AG09319 (cell line): ENCODE results near the gene SEPTIN6.

Experiments
- DNase-seq: peaks from one replicate; pipeline ENCODE4 v3.0.0-alpha.2; 2010; ENCODE audit warnings: low read depth; ENCODE audit errors: extremely low read depth
- TF ChIP-seq, protein P1 (sequence below): IDR thresholded peaks from 2 replicates; pipeline ENCODE4 v1.5.1; 2011; ENCODE audit warnings: low read depth, mild to moderate bottlenecking, inconsistent platforms, low read length, moderate library complexity

SEPTIN6 gene

DNA sequence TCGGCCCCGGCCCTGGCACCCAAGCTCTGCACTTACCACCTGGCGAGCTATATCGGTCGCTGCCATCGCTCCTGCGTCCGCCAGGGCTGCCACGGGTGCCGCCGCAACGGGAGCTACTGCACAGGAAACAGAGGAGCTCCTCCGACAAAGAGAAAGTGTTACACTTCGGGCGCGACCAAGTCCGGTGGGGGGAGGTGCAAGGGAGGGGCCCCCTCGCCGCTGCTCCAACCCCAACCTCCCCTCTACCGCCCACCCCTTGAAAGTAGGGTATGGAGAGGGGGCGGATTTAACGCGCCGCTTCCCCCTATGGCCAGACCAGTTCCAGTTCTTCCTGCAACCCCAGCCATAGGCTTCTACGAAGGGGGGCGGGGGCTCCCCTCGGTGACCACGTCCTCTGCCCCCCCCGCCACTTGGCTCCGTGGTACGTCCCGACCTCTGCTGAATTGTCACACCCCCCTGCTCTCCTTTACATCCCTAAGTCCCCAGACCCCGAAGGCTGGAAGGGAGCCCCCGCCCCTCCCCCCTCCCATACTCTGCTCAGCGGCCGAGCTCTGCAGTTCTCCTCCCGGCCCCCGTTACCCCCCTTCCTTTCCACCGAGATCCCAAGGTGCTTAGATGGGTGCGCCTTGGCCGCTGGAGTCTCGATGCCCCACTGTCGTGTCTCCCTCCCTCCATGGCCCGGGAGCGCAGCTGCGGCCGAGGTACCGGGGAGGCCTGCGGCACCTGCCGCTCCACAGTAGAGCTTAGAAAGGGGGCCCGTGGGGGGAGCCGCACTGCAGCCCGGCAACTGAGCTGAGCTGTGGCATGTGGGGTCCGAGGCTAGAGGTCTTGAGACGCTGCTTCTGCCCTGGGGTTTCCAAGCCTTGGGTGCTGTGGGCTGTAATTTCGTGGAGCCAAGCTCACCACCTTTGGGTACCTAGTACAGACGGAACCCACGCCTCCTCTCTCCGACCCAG, at the start of gene SEPTIN6:
TSS of gene SEPTIN6 (minus strand) at position 129 of the 956 bp plus-strand sequence. CDS start at position 66, 63 bp downstream.
- TF ChIP-seq, protein P1, sequence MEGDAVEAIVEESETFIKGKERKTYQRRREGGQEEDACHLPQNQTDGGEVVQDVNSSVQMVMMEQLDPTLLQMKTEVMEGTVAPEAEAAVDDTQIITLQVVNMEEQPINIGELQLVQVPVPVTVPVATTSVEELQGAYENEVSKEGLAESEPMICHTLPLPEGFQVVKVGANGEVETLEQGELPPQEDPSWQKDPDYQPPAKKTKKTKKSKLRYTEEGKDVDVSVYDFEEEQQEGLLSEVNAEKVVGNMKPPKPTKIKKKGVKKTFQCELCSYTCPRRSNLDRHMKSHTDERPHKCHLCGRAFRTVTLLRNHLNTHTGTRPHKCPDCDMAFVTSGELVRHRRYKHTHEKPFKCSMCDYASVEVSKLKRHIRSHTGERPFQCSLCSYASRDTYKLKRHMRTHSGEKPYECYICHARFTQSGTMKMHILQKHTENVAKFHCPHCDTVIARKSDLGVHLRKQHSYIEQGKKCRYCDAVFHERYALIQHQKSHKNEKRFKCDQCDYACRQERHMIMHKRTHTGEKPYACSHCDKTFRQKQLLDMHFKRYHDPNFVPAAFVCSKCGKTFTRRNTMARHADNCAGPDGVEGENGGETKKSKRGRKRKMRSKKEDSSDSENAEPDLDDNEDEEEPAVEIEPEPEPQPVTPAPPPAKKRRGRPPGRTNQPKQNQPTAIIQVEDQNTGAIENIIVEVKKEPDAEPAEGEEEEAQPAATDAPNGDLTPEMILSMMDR: no peak
- DNase-seq: no peak

DNA sequence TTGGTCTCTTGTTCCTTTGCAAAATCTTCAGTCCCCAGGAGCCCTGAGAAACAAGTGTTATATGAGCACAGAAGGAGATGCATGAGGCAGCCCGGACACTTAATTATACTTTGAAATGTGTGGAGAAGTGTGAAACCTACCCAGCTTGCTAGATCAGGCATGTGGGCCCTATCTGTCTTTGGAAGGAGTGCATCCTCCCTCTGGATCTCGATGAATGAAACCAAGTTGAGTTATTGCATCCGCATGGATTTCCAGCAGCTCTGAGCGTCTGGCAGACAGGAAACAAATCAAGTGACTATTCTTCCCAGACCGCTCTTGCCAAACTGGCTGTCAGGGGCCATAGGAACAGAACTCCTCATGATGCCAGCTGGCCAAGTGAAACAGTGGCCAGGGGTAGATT, 45.8 kb upstream of the SEPTIN6 start:
- no peak for DNase-seq
- TF ChIP-seq, protein P1: no peak

DNA sequence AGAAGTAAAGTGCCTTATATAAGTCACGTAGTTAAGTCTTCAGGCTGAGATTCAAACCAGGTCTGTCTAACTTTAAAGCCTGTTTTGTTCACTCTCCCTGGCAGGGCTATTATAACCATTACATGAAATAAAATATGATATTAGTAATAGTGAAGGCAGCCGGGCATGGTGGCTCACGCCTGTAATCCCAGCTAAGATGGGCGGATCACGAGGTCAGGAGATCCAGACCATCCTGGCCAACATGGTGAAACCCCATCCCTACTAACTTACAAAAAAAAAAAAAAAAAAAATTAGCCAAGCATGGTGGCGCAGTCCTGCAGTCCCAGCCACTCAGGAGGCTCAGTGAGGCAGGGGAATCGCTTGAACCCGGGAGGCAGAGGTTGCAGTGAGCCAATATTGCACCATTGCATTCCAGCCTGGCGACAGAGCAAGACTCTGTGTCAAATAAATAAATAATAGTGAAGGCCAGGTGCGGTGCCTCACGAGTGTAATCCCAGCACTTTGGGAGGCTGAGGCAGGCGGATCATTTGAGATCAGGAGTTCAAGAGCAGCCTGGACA, 43.3 kb upstream of the SEPTIN6 start:
- TF ChIP-seq, protein P1: no peak
- DNase-seq: no peak

DNA sequence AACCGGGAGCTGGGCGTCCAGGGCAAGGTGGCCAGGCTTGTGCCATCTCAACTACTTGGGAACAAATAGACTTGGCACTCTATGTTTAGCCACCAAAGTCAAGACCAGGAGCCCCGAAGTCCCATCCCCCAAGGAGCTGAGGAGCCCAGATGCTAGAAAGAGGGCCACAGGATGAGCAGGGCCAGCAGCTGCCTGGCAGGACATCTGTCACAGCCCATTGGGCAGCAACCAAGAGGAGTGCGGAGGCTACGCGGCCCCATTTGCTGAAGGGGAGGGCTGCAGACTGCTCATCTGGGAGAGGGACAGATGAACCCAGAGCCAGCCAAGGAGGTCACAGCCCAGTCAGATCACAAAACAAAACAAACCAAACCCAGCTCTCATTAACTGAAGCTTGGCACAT, 42.5 kb upstream of the SEPTIN6 start:
- TF ChIP-seq, protein P1: no peak
- no peak for DNase-seq

DNA sequence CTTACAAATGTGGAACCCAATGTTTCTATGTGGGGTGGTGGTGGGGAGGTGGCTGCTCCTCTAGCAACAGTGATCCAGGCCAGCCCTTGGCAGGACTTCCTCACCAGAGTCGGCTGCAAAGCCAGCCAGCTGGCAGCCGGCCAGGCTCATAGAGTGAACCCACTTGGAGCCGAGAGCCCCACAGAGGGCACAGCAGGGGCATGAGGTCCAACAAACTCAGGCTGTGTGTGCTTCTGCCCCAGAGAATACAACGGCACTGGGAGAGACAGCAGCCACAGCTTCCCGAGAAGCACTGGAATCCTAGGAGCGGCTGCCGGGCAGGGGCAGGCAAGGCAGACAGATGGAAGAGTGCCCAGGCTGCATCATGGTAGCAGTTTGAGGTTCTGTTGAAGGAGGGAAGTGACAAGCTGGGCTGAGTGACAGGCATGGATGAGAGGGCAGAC, 42.0 kb upstream of the SEPTIN6 start:
- TF ChIP-seq, protein P1: no peak
- no peak for DNase-seq

DNA sequence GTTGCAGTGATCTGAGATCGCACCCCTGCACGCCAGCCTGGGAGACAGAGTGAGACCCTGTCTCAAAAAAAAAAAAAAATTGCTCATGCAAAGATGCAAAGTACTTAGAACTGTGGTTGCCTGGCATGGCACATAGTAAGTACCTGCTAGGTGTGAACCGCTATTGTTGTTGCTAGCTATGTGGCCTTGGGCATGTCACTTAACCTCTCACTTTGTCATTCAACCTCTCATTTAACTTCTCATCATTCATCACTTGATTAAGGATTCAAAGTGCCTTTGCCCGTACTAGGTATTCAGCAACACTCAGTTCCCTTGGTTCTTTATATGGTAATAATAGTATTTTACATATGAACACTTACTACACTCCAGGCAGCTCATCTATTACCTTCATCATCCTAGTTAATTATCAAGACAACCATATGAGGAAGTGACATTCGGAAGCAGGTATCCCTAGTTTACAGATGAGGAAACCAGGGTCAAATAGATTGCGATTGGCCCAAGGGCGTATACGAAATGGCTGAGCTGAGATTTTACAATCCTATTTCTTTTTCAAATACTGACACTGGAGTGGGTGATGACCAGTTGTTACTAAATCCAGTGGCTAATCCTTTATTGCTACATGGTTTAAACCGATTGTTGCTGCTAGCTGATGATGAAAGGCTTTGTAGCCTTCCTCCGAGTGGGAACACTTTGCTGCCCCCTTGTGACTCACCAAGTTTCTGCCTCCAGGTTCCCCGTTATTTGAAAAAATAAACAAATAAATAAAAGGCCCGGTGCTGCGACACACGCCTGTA, 36.6 kb upstream of the SEPTIN6 start:
- TF ChIP-seq, protein P1: peak; percentile 56
- peak; percentile 36 for DNase-seq
